B cell (primary cell): ENCODE measurements around the gene MVB12B. TPM values are rescaled to one million over a fixed set of nuclear protein-coding genes. Genes with fewer than 3 reads are reported as not detected.

Experiments used
- ATAC-seq: fragments of 200-7000 bp; cut with Tn5 transposase; one replicate; pipeline ENCODE4 v1.10.0; 2021; ENCODE audit warnings: low read depth, mild to moderate bottlenecking, moderate number of reproducible peaks, moderate library complexity
- CTCF ChIA-PET: fragments of 350-600 bp; sonication (Branson Sonifier 250); formaldehyde crosslinking; loops from one replicate; lab custom pipeline; 2021; ENCODE audit warnings: antibody characterized with exemption, inconsistent platforms; lab: Charles Lee
- POLR2A ChIA-PET: fragments of 350-600 bp; sonication (Branson Sonifier 250); formaldehyde crosslinking; loops from one replicate; lab custom pipeline; 2021; ENCODE audit warnings: antibody characterized with exemption; lab: Charles Lee
- DNase-seq: peaks from one replicate; pipeline ENCODE4 v3.0.0; 2013
- H2AFZ ChIP-seq: 2 replicates; pipeline ENCODE4 v1.6.1; 2012; ENCODE audit warnings: mild to moderate bottlenecking, low read depth, low read length; ENCODE audit not compliant: insufficient read depth, poor library complexity, severe bottlenecking
- H3K27ac ChIP-seq, 2 donors: 1 replicate in 1 of 2; 2 replicates in 1 of 2; pipeline ENCODE4 v1.5.1; 2012 to 2013; ENCODE audit warnings: low read length in 2 of 2, mild to moderate bottlenecking in 2 of 2, moderate library complexity in 1 of 2
- H3K27me3 ChIP-seq, 4 experiments: fragments of 200-600 bp in 1 of 4; sonication (generic) in 1 of 4; replicated peaks in 1 of 4; 1 replicate in 2 of 4; 2 replicates in 2 of 4; pipeline versions ENCODE4 v1.6.1 to v1.7.0; 2013 to 2016; ENCODE audit warnings: low read length in 3 of 4, mild to moderate bottlenecking in 2 of 4, mixed read lengths in 1 of 4, moderate library complexity in 1 of 4; ENCODE audit not compliant: insufficient read depth in 4 of 4, control insufficient read depth in 3 of 4; ENCODE audit errors: control extremely low read depth in 1 of 4
- H3K36me3 ChIP-seq, 2 experiments: replicated peaks in 1 of 2; 1 replicate in 1 of 2; 2 replicates in 1 of 2; pipeline versions ENCODE4 v1.6.1 to v1.7.1; 2013; ENCODE audit warnings: low read length in 1 of 2; ENCODE audit not compliant: insufficient read depth in 2 of 2, control insufficient read depth in 1 of 2; ENCODE audit errors: control extremely low read depth in 1 of 2, extremely low read depth in 1 of 2
- H3K4me1 ChIP-seq, 2 donors: fragments of 200-600 bp in 1 of 2; sonication (generic) in 1 of 2; 1 replicate in 1 of 2; 2 replicates in 1 of 2; pipeline versions ENCODE4 v1.5.1 to v1.6.1; 2013 to 2017; ENCODE audit warnings: low read length in 2 of 2; ENCODE audit not compliant: control insufficient read depth in 2 of 2, insufficient read depth in 2 of 2
- H3K4me2 ChIP-seq: replicated peaks from 2 replicates; pipeline ENCODE3; 2012; ENCODE audit warnings: mild to moderate bottlenecking, low read depth, low read length; ENCODE audit not compliant: poor library complexity, severe bottlenecking
- H3K4me3 ChIP-seq, 5 experiments: fragments of 200-600 bp in 1 of 5; sonication (generic) in 1 of 5; 1 replicate in 3 of 5; 2 replicates in 2 of 5; pipeline versions ENCODE4 v1.5.1 to v1.7.0; 2011 to 2016; ENCODE audit warnings: low read length in 4 of 5, mild to moderate bottlenecking in 4 of 5, low read depth in 2 of 5, control low read depth in 1 of 5, moderate library complexity in 1 of 5; ENCODE audit not compliant: insufficient read depth in 1 of 5; ENCODE audit errors: control extremely low read depth in 1 of 5, extremely low read depth in 1 of 5
- H3K79me2 ChIP-seq: fragments of 200-600 bp; sonication (generic); one replicate; pipeline ENCODE4 v1.6.0; 2016; ENCODE audit warnings: low read length; ENCODE audit not compliant: control insufficient read depth, insufficient read depth
- H3K9ac ChIP-seq: fragments of 200-600 bp; sonication (generic); 2 replicates; pipeline ENCODE4 v1.6.1; 2017; ENCODE audit warnings: mild to moderate bottlenecking, low read length, moderate library complexity
- H3K9me3 ChIP-seq, 3 donors: one replicate each; pipeline versions ENCODE4 v1.6.1 to v1.7.1; 2013; ENCODE audit warnings: low read length in 2 of 3; ENCODE audit not compliant: control insufficient read depth in 2 of 3, insufficient read depth in 1 of 3; ENCODE audit errors: control extremely low read depth in 1 of 3
- H4K20me1 ChIP-seq: 2 replicates; pipeline ENCODE4 v1.6.0; 2012; ENCODE audit warnings: mild to moderate bottlenecking, low read length; ENCODE audit not compliant: insufficient read depth, control insufficient read depth, poor library complexity, severe bottlenecking
- H3K27ac Mint-ChIP-seq: one replicate; pipeline ENCODE4 v1.8.0; 2021; ENCODE audit warnings: mixed read lengths
- H3K27me3 Mint-ChIP-seq: one replicate; pipeline ENCODE4 v1.8.0; 2021; ENCODE audit warnings: mixed read lengths
- H3K4me1 Mint-ChIP-seq: one replicate; pipeline ENCODE4 v1.8.0; 2021; ENCODE audit warnings: mixed read lengths
- H3K4me3 Mint-ChIP-seq: one replicate; pipeline ENCODE4 v1.8.0; 2021; ENCODE audit warnings: mixed read lengths
- H3K9me3 Mint-ChIP-seq: one replicate; pipeline ENCODE4 v1.8.0; 2022; ENCODE audit warnings: mixed read lengths; ENCODE audit not compliant: insufficient read depth
- CTCF ChIP-seq: fragments of 200-600 bp; IDR thresholded peaks from one replicate; pipeline ENCODE4 v1.8.0; 2022; ENCODE audit warnings: antibody characterized with exemption, mild to moderate bottlenecking
- EZH2 ChIP-seq: IDR thresholded peaks from 2 replicates; pipeline ENCODE4 v1.6.1; 2012; ENCODE audit warnings: borderline replicate concordance, low read depth, mild to moderate bottlenecking, moderate library complexity, low read length; ENCODE audit not compliant: insufficient read depth, poor library complexity, severe bottlenecking
- WGBS: methylation state at CpG from one replicate; pipeline ENCODE4 v1.1.5; 2013; ENCODE audit warnings: missing lambda C conversion rate; ENCODE audit not compliant: insufficient coverage; 5-methylcytosine and 5-hydroxymethylcytosine counted together
- intact Hi-C: fragments of 100-400 bp; cut with micrococcal nuclease; formaldehyde crosslinking; loops from one replicate; pipeline ENCODE4 v1.10.0; 2022
- polyA plus RNA-seq: library from polyadenylated mRNA; depleted of rRNA; stranded (reverse); fragments of >200 nt; gene quantifications from 2 replicates; pipeline ENCODE4 v1.2.3, GENCODE V29; 2012
- total RNA-seq, 2 donors: library from RNA; stranded (reverse); fragments of 120-200 nt in 1 of 2; gene quantifications; 1 replicate in 1 of 2; 2 replicates in 1 of 2; pipeline versions ENCODE4 v1.2.3 to v1.2.4, GENCODE V29; 2013 to 2022

Gene MVB12B
- total and polyA plus RNA-seq, 2 donors (not counting 1 experiment from before 2014, with no cell fraction given): 1.2 to 9.8 TPM

GRCh38 chr9:126373241-126373640 lies 46.6 kb downstream of the MVB12B start:
- WGBS: 92% methylated on average over 3 of the region's 5 CpGs
- DNase-seq: no peak

GRCh38 chr9:126374366-126374781 lies 47.7 kb downstream of the MVB12B start:
- intact Hi-C loops: no loop called here
- POLR2A ChIA-PET: no interaction called here
- no peaks in the 10 kb centered on the region for H3K9me3 ChIP-seq
- Mint-ChIP-seq H3K27me3 (peaks cover 31% of the 10 kb centered on the region), H3K4me1 (peaks cover 6% of the 10 kb centered on the region), H3K4me3 (no peak overlapping the region), H3K9me3 (no peaks in the 10 kb centered on the region), H3K27ac (no peak overlapping the region)
- H3K9ac ChIP-seq: no peak overlapping the region
- ATAC-seq (no peak), DNase-seq (no peak)
- 91% methylated on average over 4 of the region's 4 CpGs for WGBS
- CTCF ChIA-PET: no interaction called here
- peaks cover 0 to 4% of the 10 kb centered on the region in 2 donors for H3K4me1 ChIP-seq
- H3K4me2 ChIP-seq: no peak overlapping the region
- H3K4me3 ChIP-seq: no peak overlapping the region
- TF ChIP-seq EZH2: no peak
- no peak for TF ChIP-seq CTCF
- no peak overlapping the region for H3K27ac ChIP-seq
- no peaks in the 10 kb centered on the region for H3K79me2 ChIP-seq
- H3K27me3 ChIP-seq: no peaks in the 10 kb centered on the region
- H4K20me1 ChIP-seq: no peaks in the 10 kb centered on the region
- no peak overlapping the region for H2AFZ ChIP-seq
- no peaks in the 10 kb centered on the region for H3K36me3 ChIP-seq

More at GRCh38 chr9:126373241-126373640, 46.6 kb downstream of the MVB12B start:
- no peak overlapping the region for H3K27ac ChIP-seq
- no peak overlapping the region for H3K4me3 ChIP-seq
- ChIA-PET CTCF (interaction anchor here (1.4 kb wide), 1 partner anchor 25 kb away, joined by 3 read pairs; no protein-coding TSS in a partner anchor), POLR2A (no interaction called here)
- no peak overlapping the region for H2AFZ ChIP-seq
- no peak overlapping the region for H3K4me2 ChIP-seq
- Mint-ChIP-seq H3K9me3 (no peaks in the 10 kb centered on the region), H3K4me3 (no peak overlapping the region), H3K27ac (no peak overlapping the region), H3K4me1 (peaks cover 6% of the 10 kb centered on the region), H3K27me3 (peaks cover 26% of the 10 kb centered on the region)
- H3K79me2 ChIP-seq: no peaks in the 10 kb centered on the region
- H3K27me3 ChIP-seq: no peaks in the 10 kb centered on the region
- H3K4me1 ChIP-seq: peaks cover 0 to 4% of the 10 kb centered on the region in 2 donors
- H3K36me3 ChIP-seq: no peaks in the 10 kb centered on the region
- intact Hi-C loops: no loop called here
- no peak for ATAC-seq
- H4K20me1 ChIP-seq: no peaks in the 10 kb centered on the region
- no peak overlapping the region for H3K9ac ChIP-seq
- no peaks in the 10 kb centered on the region for H3K9me3 ChIP-seq
- no peak for TF ChIP-seq EZH2
- no peak for TF ChIP-seq CTCF
